Naive thymus-derived CD8-positive, alpha-beta T cell (primary cell): ENCODE measurements around the gene ABCA1. TPM values are rescaled to one million over a fixed set of nuclear protein-coding genes. Genes with fewer than 3 reads are reported as not detected.

Source experiments
- ATAC-seq, 2 donors: fragments of 150-1000 bp; cut with Tn5 transposase in 1 of 2; sonication (Bioruptor Pico), chemical (Tn5 transposase) in 1 of 2; 1 replicate in 1 of 2; 2 replicates in 1 of 2; pipeline ENCODE4 v1.10.0; 2021; ENCODE audit warnings: mild to moderate bottlenecking in 2 of 2, moderate library complexity in 2 of 2
- POLR2A ChIA-PET: fragments of 350-600 bp; sonication (Branson Sonifier 250); formaldehyde crosslinking; loops from one replicate; lab custom pipeline; 2021; ENCODE audit warnings: antibody characterized with exemption; lab: Charles Lee
- DNase-seq, 10 donors: peaks; one replicate each; pipeline versions ENCODE4 v3.0.0 to v3.0.0-alpha.2; 2020 to 2022
- H3K27ac Mint-ChIP-seq, 10 donors: one replicate each; pipeline ENCODE4 v1.8.0; 2020 to 2022; ENCODE audit warnings: mild to moderate bottlenecking in 10 of 10, mixed read lengths in 10 of 10, moderate library complexity in 4 of 10, inconsistent platforms in 1 of 10
- H3K27me3 Mint-ChIP-seq, 5 donors: one replicate each; pipeline ENCODE4 v1.8.0; 2021 to 2022; ENCODE audit warnings: mixed read lengths in 5 of 5
- H3K36me3 Mint-ChIP-seq, 3 donors: one replicate each; pipeline ENCODE4 v1.8.0; 2020 to 2022; ENCODE audit warnings: mixed read lengths in 3 of 3, mild to moderate bottlenecking in 2 of 3, inconsistent platforms in 1 of 3
- H3K4me1 Mint-ChIP-seq, 4 donors: one replicate each; pipeline ENCODE4 v1.8.0; 2021 to 2022; ENCODE audit warnings: mixed read lengths in 4 of 4
- H3K4me3 Mint-ChIP-seq, 10 donors: one replicate each; pipeline ENCODE4 v1.8.0; 2020 to 2022; ENCODE audit warnings: mild to moderate bottlenecking in 10 of 10, mixed read lengths in 10 of 10, moderate library complexity in 6 of 10, inconsistent platforms in 1 of 10
- H3K9me3 Mint-ChIP-seq, 9 donors: one replicate each; pipeline ENCODE4 v1.8.0; 2020 to 2022; ENCODE audit warnings: mixed read lengths in 9 of 9, mild to moderate bottlenecking in 3 of 9, inconsistent platforms in 1 of 9, moderate library complexity in 1 of 9
- polyA plus RNA-seq, 3 donors: library from polyadenylated mRNA; unstranded; fragments of 300-500 nt; fragmentation: Illumina TruSeq; gene quantifications; one replicate each; pipeline ENCODE4 v1.2.3, GENCODE V29; 2021
- total RNA-seq, 8 experiments: library from RNA in 2 of 8; stranded (reverse) in 2 of 8; gene quantifications; one replicate each; pipeline ENCODE4 v1.2.3 and lab custom pipeline; 2021 to 2026

ABCA1 gene
- total and polyA plus RNA-seq, 5 experiments from 2014 or later = 0.13 to 0.93 (median 0.43) TPM; not detected in 1

DNA sequence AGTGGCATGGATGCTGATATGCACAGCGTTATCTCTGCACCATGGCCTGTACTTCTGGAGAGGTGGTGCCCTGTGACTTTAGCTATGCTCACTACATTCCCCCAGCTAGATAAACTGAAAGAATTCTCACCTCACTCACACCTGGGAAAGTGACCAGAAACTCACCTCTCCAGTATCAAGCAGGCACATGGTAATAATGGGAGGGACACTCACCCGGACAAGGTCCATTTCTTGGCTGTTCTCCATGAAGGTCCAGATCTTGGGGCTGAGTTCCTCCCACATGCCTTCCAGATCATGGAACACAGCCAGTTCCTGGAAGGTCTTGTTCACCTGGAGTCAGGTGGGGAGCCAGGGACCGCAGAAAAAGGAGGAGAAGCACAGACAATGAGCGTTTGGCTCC, 91.2 kb downstream of the ABCA1 start:
- ATAC-seq (no peak), DNase-seq (no peak)
- H3K27me3 Mint-ChIP-seq = no peaks in the 10 kb centered on the region
- H3K27ac Mint-ChIP-seq = peak overlapping the region in 1 of 10 donors; percentile 6
- POLR2A ChIA-PET = no interaction called here
- peaks cover 6 to 16% (median 12%) of the 10 kb centered on the region in 4 donors for H3K4me1 Mint-ChIP-seq
- no peaks in the 10 kb centered on the region for H3K9me3 Mint-ChIP-seq
- peaks cover 0 to 38% (median 21%) of the 10 kb centered on the region in 3 donors for H3K36me3 Mint-ChIP-seq
- peak overlapping the region in 1 of 10 donors; percentile 11 for H3K4me3 Mint-ChIP-seq

GRCh38 chr9:104836235-104836634, 91.7 kb downstream of the ABCA1 start:
- Mint-ChIP-seq H3K9me3 (no peaks in the 10 kb centered on the region), H3K4me3 (peak overlapping the region in 1 of 10 donors; percentile 11), H3K27me3 (no peaks in the 10 kb centered on the region), H3K36me3 (peaks cover 0 to 43% (median 26%) of the 10 kb centered on the region in 3 donors), H3K4me1 (peaks cover 6 to 16% (median 12%) of the 10 kb centered on the region in 4 donors), H3K27ac (peak overlapping the region in 1 of 10 donors; percentile 4)
- POLR2A ChIA-PET = no interaction called here
- DNase-seq (no peak), ATAC-seq (no peak)

DNA sequence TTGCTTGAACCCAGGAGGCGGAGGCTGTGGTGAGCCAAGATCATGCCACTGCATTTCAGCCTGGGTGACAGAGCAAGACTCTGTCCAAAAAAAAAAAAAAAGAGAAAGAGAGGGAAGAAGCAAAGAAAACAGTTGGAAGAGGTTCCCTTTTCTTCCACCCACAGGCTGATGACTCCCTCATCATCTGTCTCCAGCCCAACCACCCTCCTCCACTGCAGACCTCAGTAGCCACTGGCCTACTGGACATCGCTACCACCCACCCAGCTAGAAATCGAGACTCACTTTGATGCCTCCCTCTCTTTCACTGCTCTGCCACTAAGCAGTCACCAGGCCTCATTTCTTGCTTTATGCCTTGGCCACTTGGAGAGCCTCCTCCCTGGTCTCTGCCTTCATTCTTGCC, 92.8 kb downstream of the ABCA1 start:
- Mint-ChIP-seq H3K27me3 (no peaks in the 10 kb centered on the region), H3K4me1 (peaks cover 7 to 16% (median 12%) of the 10 kb centered on the region in 4 donors), H3K4me3 (no peak overlapping the region), H3K36me3 (peaks cover 0 to 48% (median 32%) of the 10 kb centered on the region in 3 donors), H3K27ac (no peak overlapping the region), H3K9me3 (no peaks in the 10 kb centered on the region)
- POLR2A ChIA-PET = no interaction called here
- ATAC-seq = no peak
- DNase-seq = no peak

DNA sequence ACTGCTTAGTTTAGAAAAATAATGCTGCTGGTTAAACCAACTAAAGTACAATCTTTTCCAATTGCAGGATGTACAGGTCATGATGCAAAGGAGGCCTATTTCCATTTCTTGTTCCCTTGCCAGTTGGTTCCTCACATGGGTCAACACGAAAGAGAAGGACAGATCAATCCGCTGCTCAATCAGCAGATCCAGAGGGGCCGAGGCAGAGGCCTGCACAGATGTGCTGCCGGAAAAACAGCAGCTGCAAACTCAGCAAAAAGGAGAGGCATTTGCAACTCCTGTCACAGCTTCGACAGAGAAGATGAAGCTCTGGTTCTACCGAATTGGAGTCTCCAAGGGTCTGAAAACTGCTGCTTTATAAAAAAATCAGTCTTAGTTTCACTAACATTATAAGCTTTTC, 94.3 kb downstream of the ABCA1 start:
- ATAC-seq (no peak), DNase-seq (no peak)
- Mint-ChIP-seq H3K36me3 (peaks cover 0 to 58% (median 41%) of the 10 kb centered on the region in 3 donors), H3K27ac (no peak overlapping the region), H3K4me3 (no peak overlapping the region), H3K9me3 (no peaks in the 10 kb centered on the region), H3K4me1 (peaks cover 9 to 16% (median 13%) of the 10 kb centered on the region in 4 donors), H3K27me3 (no peaks in the 10 kb centered on the region)
- POLR2A ChIA-PET = no interaction called here

GRCh38 chr9:104831681-104832080, 96.3 kb downstream of the ABCA1 start:
- no peaks in the 10 kb centered on the region for H3K9me3 Mint-ChIP-seq
- no peak overlapping the region for H3K4me3 Mint-ChIP-seq
- no peaks in the 10 kb centered on the region for H3K27me3 Mint-ChIP-seq
- DNase-seq = no peak
- peaks cover 7 to 10% (median 8%) of the 10 kb centered on the region in 4 donors for H3K4me1 Mint-ChIP-seq
- ATAC-seq = no peak
- peaks cover 0 to 62% (median 43%) of the 10 kb centered on the region in 3 donors for H3K36me3 Mint-ChIP-seq
- POLR2A ChIA-PET = no interaction called here
- no peak overlapping the region for H3K27ac Mint-ChIP-seq

GRCh38 chr9:104826911-104827310, 101.0 kb downstream of the ABCA1 start:
- H3K4me1 Mint-ChIP-seq = peaks cover 0 to 3% (median 1%) of the 10 kb centered on the region in 4 donors
- peaks cover 0 to 78% (median 66%) of the 10 kb centered on the region in 3 donors for H3K36me3 Mint-ChIP-seq
- H3K27ac Mint-ChIP-seq = no peak overlapping the region
- H3K9me3 Mint-ChIP-seq = no peaks in the 10 kb centered on the region
- H3K4me3 Mint-ChIP-seq = no peak overlapping the region
- ATAC-seq = no peak
- no peaks in the 10 kb centered on the region for H3K27me3 Mint-ChIP-seq
- DNase-seq = no peak
- POLR2A ChIA-PET = no interaction called here

DNA sequence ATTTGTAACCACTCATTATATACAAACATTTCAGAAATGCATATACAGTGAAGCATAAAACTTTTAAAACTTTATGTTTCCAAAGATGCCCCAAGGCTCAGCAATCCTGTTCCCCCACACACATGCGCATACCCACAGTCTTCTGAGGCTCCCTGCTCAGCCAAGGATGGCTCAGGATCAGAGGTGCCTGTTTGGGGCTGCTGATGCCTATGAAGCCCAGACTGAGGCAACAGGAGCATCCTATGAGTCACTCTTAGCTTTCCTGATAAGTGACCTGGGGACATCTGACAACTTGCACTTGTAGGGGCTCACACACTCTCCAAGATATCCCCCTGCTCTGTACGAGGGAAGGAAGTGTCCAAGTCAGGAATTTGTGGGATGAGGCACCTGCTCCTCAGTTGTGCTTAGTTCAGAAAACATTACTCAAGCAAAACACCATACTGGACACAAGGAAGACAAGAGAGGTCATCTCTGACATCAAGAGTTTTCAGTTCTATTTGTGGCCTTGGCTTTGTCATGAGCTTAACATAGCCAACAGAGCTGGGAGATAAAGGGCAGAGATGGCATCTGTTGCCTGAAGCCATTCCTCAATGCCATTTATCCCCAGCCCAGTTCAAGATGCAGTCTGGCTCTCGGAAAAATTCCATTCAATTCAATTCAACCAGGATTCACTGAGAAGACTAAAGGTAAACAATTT, 101.7 kb downstream of the ABCA1 start:
- H3K36me3 Mint-ChIP-seq = peaks cover 0 to 73% (median 61%) of the 10 kb centered on the region in 3 donors
- H3K9me3 Mint-ChIP-seq = no peaks in the 10 kb centered on the region
- no peak overlapping the region for H3K27ac Mint-ChIP-seq
- no peak for DNase-seq
- POLR2A ChIA-PET = no interaction called here
- no peak overlapping the region for H3K4me3 Mint-ChIP-seq
- ATAC-seq = no peak
- H3K27me3 Mint-ChIP-seq = no peaks in the 10 kb centered on the region
- peaks cover 0 to 3% (median 1%) of the 10 kb centered on the region in 4 donors for H3K4me1 Mint-ChIP-seq

GRCh38 chr9:104820336-104820735, 107.6 kb downstream of the ABCA1 start:
- Mint-ChIP-seq H3K27ac (no peak overlapping the region), H3K9me3 (peaks cover 0 to 6% (median 0%) of the 10 kb centered on the region in 9 donors), H3K27me3 (no peaks in the 10 kb centered on the region), H3K4me3 (no peak overlapping the region), H3K36me3 (peaks cover 0 to 75% (median 73%) of the 10 kb centered on the region in 3 donors), H3K4me1 (no peaks in the 10 kb centered on the region)
- DNase-seq (no peak), ATAC-seq (no peak)
- POLR2A ChIA-PET = no interaction called here

- Mint-ChIP-seq H3K27me3 (no peaks in the 10 kb centered on the region), H3K4me1 (no peaks in the 10 kb centered on the region), H3K4me3 (no peak overlapping the region), H3K27ac (no peak overlapping the region), H3K9me3 (peaks cover 0 to 6% (median 0%) of the 10 kb centered on the region in 9 donors), H3K36me3 (peaks cover 0 to 73% (median 69%) of the 10 kb centered on the region in 3 donors)
- POLR2A ChIA-PET = no interaction called here
- no peak for DNase-seq
- no peak for ATAC-seq
Measured at GRCh38 chr9:104819033-104819432, 108.9 kb downstream of the ABCA1 start.

DNA sequence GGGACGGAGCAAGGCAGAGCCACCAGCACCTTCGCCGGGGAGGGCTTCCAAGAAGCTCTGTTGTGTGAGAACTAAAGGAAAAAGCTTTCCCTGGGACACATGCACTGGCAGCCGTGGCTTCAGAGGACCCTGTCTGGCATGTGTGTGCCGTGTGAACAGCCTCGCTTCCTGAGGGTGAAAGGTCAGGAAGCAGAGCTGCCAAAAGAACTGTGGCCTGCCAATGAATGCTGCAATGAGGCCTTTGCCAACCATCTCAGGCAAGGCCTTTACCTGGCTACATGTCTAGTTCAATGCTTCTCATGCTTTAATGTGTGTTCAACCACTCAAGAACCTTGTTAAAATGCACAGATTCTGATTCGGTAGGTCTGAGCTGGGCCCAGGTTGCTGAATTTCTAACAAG, 110.5 kb downstream of the ABCA1 start:
- Mint-ChIP-seq H3K36me3 (peaks cover 0 to 70% (median 68%) of the 10 kb centered on the region in 3 donors), H3K27ac (no peak overlapping the region), H3K4me3 (no peak overlapping the region), H3K27me3 (no peaks in the 10 kb centered on the region), H3K9me3 (peaks cover 0 to 6% (median 0%) of the 10 kb centered on the region in 9 donors), H3K4me1 (no peaks in the 10 kb centered on the region)
- DNase-seq (no peak), ATAC-seq (no peak)
- POLR2A ChIA-PET = no interaction called here

GRCh38 chr9:104815851-104816565, 111.9 kb downstream of the ABCA1 start:
- H3K27ac Mint-ChIP-seq = no peak overlapping the region
- no peak overlapping the region for H3K4me3 Mint-ChIP-seq
- H3K4me1 Mint-ChIP-seq = no peaks in the 10 kb centered on the region
- H3K36me3 Mint-ChIP-seq = peaks cover 0 to 66% (median 65%) of the 10 kb centered on the region in 3 donors
- H3K27me3 Mint-ChIP-seq = no peaks in the 10 kb centered on the region
- ATAC-seq = no peak
- peaks cover 0 to 6% (median 0%) of the 10 kb centered on the region in 9 donors for H3K9me3 Mint-ChIP-seq
- DNase-seq = no peak
- POLR2A ChIA-PET = no interaction called here

GRCh38 chr9:104810421-104811339, 117.3 kb downstream of the ABCA1 start:
- Mint-ChIP-seq H3K9me3 (no peaks in the 10 kb centered on the region), H3K4me1 (no peaks in the 10 kb centered on the region), H3K27me3 (no peaks in the 10 kb centered on the region), H3K27ac (no peak overlapping the region), H3K4me3 (no peak overlapping the region), H3K36me3 (peaks cover 0 to 34% (median 24%) of the 10 kb centered on the region in 3 donors)
- DNase-seq (no peak), ATAC-seq (no peak)
- POLR2A ChIA-PET = no interaction called here
